GM12801 (cell line): Measurements from ENCODE around the gene UFSP1.

ENCODE experiments used
- CTCF ChIP-seq: IDR thresholded peaks from one replicate; pipeline ENCODE4 v1.5.1; 2011; ENCODE audit warnings: control low read depth; ENCODE audit not compliant: insufficient read length; ENCODE audit errors: extremely low read depth

Gene UFSP1

GRCh38 chr7:100895956-100896731 lies 6.6 kb upstream of the UFSP1 start:
- no peak for TF ChIP-seq CTCF

- TF ChIP-seq CTCF, result no peak
These were observed 6.1 kb upstream of the UFSP1 start, which contains the start of gene ACHE for GRCh38 chr7:100895701-100895955. Gene ACHE, minus strand, starts transcription at chr7:100895888. Its CDS starts 1,656 bp downstream, at chr7:100894232.

- no peak for TF ChIP-seq CTCF
These were observed 5.6 kb upstream of the UFSP1 start for GRCh38 chr7:100894860-100895700.

GRCh38 chr7:100893910-100894721 lies 4.6 kb upstream of the UFSP1 start:
- no peak for TF ChIP-seq CTCF

GRCh38 chr7:100893318-100893895 lies 3.9 kb upstream of the UFSP1 start:
- TF ChIP-seq CTCF, result no peak

GRCh38 chr7:100892364-100893317 lies 3.1 kb upstream of the UFSP1 start:
- TF ChIP-seq CTCF, result no peak
